Camera-type eye (tissue), 1 donor: ENCODE measurements around the gene ZSWIM8. TPM values are rescaled to one million over a fixed set of nuclear protein-coding genes. Genes with fewer than 3 reads are reported as not detected.

Experiments
- total RNA-seq: library from RNA; depleted of rRNA; stranded (reverse); fragments of >200 nt; gene quantifications from one replicate; pipeline ENCODE4 v1.2.3, GENCODE V29; 2014

The ZSWIM8 gene
- total RNA-seq = 97.1 TPM

GRCh38 chr10:73785211-73785720, at the start of gene ZSWIM8:
ZSWIM8 (plus strand) TSS chr10:73785606; CDS start chr10:73785879, 273 bp downstream.

DNA sequence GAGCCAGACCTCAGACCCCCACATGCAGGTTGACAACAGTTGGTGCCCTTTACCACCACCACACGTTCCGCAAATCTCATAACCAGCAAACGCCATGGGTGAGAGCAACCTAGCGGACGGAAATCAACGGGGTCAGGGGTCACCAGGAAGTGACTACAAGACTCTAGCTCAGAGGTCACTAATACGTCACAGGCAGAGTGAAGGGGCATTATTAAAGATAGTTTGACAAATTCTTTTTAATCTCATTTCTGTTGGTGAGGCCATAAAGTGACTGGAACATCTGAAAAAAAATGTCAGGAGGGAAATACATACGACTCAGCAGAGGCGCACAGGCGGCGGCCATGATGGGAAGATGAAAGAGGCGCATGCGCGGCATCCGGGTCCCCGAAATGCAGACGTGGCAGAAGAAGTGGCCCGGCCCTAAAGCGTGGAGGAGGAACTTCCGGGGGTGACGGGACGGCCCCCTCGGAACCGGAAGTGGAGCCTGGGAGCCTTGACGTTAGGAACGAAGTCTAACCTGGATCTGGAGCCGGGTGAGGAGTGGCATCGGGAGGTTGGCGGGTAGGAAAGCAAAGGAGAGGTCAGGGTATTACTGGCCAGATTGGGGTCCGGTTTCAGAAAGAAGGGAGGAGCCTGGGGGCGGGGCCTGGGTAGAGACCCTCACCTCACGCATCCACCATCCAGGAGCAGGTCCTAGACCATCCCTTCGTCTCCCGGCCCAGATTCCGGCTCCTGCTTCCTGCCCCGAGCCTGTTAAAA, 41.3 kb upstream of the ZSWIM8 start, which contains the start of gene SEC24C:
Gene SEC24C (plus strand): TSS at position 468 of the 759 bp plus-strand sequence. CDS start 2,461 bp downstream, outside the sequence.

GRCh38 chr10:73781879-73782748, 3.3 kb upstream of the ZSWIM8 start, which contains the start of gene CHCHD1:
CHCHD1 (plus strand) TSS chr10:73782048; CDS start chr10:73782076, 28 bp downstream.

Other genes starting within 250 kb of the ZSWIM8 start
- 54.2 TPM for gene USP54, start 194.3 kb upstream of the ZSWIM8 start, total RNA-seq
- gene MYOZ1, start 144.1 kb upstream of the ZSWIM8 start, total RNA-seq = 18.0 TPM
- 2.5 TPM for gene SYNPO2L, start 129.6 kb upstream of the ZSWIM8 start, total RNA-seq
- 8.0 TPM for gene AGAP5, start 87.5 kb upstream of the ZSWIM8 start, total RNA-seq
- 60.9 TPM for gene SEC24C, start 41.2 kb upstream of the ZSWIM8 start, total RNA-seq
- 12.4 TPM for gene CHCHD1, start 3.6 kb upstream of the ZSWIM8 start, total RNA-seq
- 20.9 TPM for gene NDST2, start 26.0 kb downstream of the ZSWIM8 start, total RNA-seq
- 47.4 TPM for gene CAMK2G, start 88.9 kb downstream of the ZSWIM8 start, total RNA-seq
- gene PLAU, start 125.5 kb downstream of the ZSWIM8 start, total RNA-seq = 8.1 TPM
- gene VCL, start 212.5 kb downstream of the ZSWIM8 start, total RNA-seq = 99.8 TPM